GM18507 (cell line): ENCODE measurements around the gene GLRX5.
"Not testable (repeated sequence)": the region's sequence is repeated elsewhere in the genome, so short reads cannot be mapped to it uniquely, and the experiment has no call there.

Source experiments
- DNase-seq: peaks from one replicate; pipeline ENCODE4 v3.0.0; 2011; ENCODE audit warnings: low read depth; ENCODE audit not compliant: insufficient read length; ENCODE audit errors: extremely low spot score
- FAIRE-seq: peaks from 2 replicates; lab custom pipeline; 2011; peaks lifted over from hg19 to GRCh38; lab: Jason Lieb, UNC

Gene GLRX5

DNA sequence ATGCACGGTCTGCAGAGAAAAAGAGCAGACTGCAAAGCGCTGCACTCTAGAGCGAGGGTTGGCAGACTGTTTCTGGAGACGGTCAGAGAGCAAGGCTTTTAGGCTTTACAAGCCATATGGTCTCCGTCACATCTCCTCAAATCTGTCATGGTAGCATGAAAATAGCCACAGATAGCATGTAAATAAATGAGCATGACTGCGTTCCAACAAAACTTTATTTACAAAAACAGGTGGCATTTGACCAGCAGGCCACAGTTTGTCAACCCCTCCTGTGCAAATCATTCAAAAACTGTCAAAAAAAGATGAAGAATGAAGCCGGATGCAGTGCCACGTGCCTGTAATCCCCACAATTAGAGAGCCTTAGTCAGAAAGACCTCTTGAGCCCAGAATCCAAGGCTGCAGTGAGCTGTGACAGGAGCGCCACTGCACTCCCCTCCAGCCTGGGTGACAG, 37.3 kb upstream of the GLRX5 start:
- DNase-seq (no peak), FAIRE-seq (peak; percentile 60)

DNA sequence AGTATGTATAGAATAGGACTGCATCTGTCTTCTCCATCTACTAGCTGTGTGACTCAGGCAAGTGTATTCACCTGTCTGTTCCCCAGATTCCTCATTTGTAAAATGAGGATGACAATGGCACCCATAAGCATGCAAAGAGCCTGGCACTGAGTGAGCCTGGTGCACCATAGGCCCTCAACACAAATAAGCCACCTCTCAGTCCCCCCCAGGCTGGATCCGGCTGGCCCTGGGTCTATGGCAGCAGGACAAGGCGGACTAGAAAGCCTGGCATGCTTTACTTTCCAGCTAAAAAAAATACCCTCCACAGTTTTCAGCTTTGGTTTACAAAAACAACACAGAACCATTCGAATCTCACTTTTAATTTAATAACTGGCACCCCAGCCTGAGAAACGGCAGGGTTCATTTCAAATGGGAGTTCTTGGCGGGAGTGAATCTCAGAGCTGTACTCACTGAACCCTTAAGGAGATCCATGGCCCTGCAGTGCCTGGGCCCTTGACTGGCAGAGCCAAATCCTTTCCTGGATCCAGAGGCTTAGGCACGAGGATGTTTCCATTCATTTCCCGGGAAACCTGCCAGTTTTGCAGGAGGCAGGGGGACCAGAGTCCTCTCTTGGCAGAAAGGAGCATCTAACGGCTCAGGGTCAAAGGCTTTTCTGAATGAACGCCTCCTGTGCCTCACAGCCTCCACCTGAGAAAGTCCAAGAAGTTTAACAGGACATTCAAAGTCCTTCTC, 36.1 kb upstream of the GLRX5 start:
- no peak for FAIRE-seq
- DNase-seq: no peak

DNA sequence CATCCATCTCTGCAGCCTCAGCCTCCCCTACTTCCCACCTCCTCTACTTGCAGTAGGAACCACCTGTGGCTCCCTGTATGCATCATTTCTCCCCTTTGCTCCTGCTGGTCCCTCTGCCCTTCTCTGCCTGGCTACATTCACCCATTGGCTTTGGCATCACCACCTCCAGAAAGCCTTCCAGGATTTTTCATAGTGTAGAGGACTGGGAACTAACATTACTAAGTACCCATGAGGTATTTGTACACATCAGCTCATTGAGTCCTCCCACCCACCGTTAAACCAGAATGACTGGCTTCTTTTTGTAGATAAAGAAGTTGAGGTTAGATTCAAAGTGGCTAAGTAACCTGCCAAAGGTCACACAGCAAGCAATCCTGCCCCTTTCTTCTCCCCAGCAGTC, 35.5 kb upstream of the GLRX5 start:
- no peak for DNase-seq
- no peak for FAIRE-seq

- FAIRE-seq (no peak), DNase-seq (no peak)
These were observed 34.6 kb upstream of the GLRX5 start for GRCh38 chr14:95500201-95500681.

GRCh38 chr14:95500772-95501401, 34.0 kb upstream of the GLRX5 start:
- no peak for DNase-seq
- no peak for FAIRE-seq

DNA sequence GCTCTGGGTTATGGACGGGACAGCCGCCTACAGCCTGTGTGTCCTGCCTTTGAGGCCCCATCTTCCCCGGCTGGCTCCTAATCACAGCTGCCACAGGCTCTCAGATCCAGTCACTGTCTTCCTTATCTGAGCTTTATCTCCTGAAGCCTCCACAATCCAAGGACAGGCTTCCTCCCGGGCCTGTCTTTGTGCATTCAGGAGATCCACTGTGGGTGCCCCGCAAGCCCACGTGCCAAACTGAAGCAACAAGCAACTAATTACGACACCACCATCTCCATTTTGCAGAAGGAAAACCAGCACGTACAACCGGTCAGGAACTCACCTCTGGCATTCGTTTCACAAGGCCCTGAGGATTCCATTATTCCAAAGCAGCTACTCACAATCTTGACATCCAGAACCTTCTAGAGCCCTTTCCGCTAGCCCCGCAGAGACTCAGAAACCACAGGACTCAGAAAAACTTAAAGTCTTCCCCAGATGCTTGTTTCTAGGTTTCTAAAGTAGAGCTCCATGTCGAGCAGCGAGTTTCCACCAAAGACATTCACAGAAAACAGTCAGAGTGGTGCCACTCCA, 32.4 kb upstream of the GLRX5 start:
- no peak for DNase-seq
- no peak for FAIRE-seq

GRCh38 chr14:95503365-95504134, 31.3 kb upstream of the GLRX5 start:
- DNase-seq (no peak), FAIRE-seq (peak; percentile 91)

DNA sequence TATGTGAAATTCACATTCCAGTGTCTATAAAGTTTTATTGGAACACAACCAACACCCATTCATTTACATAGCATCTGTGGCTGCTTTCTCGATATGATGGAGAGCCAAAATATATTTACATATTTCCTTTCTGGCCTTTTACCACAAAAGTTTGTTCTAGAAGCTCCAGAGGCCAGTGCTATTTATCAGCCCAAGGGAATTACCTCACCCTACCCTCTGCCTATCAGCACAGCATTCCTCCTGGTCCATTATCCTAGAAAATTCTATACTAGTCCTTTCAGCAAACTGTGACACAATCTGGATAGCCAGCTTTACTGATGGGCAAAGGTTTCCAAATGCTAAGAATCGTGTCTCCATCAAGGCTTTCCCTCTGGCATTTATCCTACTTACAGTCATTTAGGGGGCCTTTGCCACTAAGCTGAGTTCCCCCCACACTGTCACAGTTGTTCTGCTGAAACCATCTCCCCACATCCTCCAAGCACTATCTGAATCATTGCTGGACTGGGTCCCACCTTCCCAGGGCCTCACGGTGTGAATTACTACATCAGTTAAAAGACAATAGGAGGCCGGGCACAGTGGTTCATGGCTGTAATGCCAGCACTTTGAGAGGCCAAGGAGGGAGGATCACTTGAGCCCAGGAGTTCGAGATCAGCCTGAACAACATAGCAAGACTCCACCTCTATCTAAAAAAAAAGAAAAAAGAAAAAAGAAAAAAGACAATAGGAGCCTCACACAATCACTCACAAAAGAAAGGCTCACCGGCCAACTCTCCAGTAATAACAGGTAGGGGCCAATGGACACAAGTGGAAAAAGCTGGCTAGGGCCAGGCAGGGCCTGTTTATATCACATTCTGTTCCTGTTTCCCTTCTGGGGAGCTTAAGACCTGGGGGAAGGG, 30.5 kb upstream of the GLRX5 start:
- DNase-seq: no peak
- peak; percentile 77 for FAIRE-seq

GRCh38 chr14:95505030-95505589, 29.7 kb upstream of the GLRX5 start:
- DNase-seq (no peak), FAIRE-seq (peak; percentile 78)

DNA sequence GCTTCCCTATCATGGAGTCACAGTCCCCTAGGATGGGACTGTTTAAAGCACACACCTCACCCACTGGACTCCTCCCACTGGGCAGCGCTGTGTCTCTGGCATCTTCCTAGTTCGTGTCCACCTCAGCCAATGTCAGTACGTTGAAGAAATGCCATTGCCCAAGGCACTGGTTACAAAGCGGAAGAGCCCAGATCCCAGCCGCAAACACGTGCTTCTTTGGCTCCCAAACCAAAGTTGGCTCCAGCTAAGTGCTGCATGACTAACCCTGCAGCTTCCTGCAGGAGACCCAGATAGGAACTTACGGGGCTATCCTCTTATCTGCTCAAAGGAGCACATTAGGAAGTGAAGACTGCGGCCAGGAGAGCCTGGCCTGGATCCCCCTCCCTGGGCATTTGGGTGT, 27.7 kb upstream of the GLRX5 start:
- DNase-seq (no peak), FAIRE-seq (no peak)

GRCh38 chr14:95507701-95508103, 27.1 kb upstream of the GLRX5 start:
- DNase-seq: no peak
- peak; percentile 90 for FAIRE-seq

DNA sequence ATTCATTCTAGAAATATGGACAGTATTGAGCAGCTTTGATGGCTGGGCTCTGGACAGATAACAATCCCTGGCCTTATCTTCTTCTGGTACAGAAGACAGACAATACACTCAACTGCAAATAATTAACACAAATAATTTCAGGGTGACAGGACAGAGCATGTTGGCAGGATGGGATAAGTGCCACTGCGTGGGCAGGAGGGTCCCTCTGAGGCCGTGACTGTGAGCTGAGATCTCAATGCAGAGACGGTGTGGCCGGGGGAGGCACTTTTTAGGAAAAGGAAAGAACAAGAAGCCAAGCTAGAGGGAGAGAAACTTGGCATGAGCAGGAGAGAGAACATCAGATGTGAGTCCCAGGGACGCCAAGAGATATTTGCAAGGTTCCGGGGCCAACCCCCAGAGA, 26.5 kb upstream of the GLRX5 start:
- DNase-seq (no peak), FAIRE-seq (peak; percentile 18)

DNA sequence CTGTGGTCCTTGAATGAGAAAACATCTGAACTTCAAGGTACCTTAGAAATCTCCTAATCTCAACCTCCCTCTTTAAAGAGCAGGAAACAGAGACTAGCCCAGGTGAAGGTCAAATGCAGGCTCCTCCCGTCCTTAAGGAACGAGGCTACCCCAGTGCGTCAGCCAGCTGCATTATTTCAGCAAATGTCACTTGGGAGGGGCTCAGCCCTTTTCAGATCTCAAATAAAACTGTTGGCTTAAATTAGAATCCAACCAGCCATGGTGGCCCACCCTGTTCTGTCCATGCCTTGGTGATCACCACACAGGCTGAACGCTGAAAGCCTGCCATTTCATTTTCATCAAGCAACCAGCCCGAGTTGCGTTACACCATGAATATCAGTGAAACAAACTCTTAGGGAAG, 25.4 kb upstream of the GLRX5 start:
- FAIRE-seq (no peak), DNase-seq (no peak)

GRCh38 chr14:95510344-95510743, 24.5 kb upstream of the GLRX5 start:
- not testable (repeated sequence) for DNase-seq, FAIRE-seq

GRCh38 chr14:95510804-95511203, 24.0 kb upstream of the GLRX5 start:
- FAIRE-seq: no peak
- no peak for DNase-seq

- FAIRE-seq (no peak), DNase-seq (no peak)
These were observed 23.2 kb upstream of the GLRX5 start for GRCh38 chr14:95511687-95512086.

DNA sequence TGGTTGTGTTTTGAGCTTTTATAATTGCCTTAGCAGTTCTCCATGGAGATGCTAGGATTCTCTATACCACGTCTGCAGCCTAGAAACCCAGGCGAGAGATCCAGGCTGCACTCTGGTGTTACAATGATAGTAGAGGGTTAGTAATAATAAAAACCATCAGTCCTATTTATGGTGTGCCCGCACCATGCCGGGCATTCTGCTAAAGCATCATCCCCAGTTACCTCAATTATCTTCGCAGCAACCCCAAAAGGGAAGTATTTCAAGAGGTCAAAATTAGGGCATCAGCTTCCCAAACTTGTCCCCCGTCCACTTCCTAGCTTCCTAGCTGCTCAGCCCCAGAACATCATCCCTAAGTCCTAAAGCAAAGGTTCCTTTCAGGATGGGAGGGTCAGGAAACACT, 21.6 kb upstream of the GLRX5 start:
- DNase-seq (no peak), FAIRE-seq (no peak)

DNA sequence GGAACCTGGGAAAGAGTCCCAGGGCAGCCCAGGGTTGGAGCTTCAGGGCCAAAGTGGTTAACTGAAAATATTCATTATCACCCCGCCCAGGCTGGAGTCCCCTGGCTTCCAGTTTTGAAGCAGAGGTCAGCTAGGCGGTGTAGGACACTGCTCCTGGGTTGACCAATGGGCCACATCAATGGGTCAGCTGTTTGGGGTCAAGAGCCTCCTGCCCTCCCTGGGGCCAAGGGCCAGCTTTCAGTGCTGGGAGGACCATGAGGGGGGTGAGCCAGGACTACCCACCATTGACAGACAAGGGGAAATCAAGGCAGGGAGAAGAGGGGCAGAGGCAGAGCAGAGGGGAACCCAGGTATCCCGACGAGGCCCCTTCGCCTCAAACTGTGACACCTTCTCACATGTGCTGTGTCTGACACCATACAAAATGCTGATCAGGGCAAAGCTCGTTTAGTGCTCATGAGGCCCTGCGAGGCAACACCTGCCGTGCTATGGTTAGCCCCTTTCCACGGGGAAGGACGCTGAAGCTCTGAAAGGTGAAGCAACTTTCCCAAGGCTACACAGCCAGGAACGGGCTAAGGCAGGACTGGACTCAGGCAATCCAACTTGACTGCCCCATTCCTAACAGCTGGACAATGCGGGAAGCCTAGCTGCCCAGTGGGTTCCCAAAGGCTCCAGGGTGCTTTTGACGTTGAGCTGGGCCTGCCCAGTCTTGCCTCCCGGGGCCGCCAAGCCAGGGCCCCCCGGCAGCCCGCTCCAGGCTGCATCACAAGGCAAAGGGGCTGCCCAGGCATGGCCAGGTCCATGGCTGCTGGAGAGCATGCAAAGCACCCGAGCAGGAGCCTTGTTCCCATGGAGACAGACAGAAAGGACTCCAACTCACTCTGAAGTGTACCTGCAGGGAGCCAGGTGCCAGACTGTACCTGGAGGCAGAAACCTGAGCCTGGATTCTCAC, 20.4 kb upstream of the GLRX5 start:
- DNase-seq (no peak), FAIRE-seq (no peak)
